SK-N-SH (cell line): Measurements from ENCODE around the gene KRTAP5-5. TPM values are rescaled to one million over a fixed set of nuclear protein-coding genes. Genes with fewer than 3 reads are reported as not detected.

Experiments used
- CTCF ChIA-PET: fragments of 300-600, 350-600 bp; formaldehyde crosslinking; extraction: SDS; loops from one replicate; lab custom pipeline; 2021; lab: Yijun Ruan, JAX
- POLR2A ChIA-PET: fragments of 350-600 bp; sonication (Branson Sonifier 250); formaldehyde crosslinking; extraction: SDS; loops from one replicate; lab custom pipeline; 2020; ENCODE audit warnings: antibody characterized with exemption, inconsistent platforms; lab: Yijun Ruan, JAX
- DNase-seq: peaks from one replicate; pipeline ENCODE4 v3.0.0; 2012
- H2AFZ ChIP-seq: fragments of 200-600 bp; sonication (generic); 2 replicates; pipeline ENCODE4 v1.8.1; 2016; ENCODE audit warnings: antibody characterized with exemption, mild to moderate bottlenecking, low read depth
- H3F3A ChIP-seq: fragments of 200-600 bp; sonication (generic); replicated peaks from 2 replicates; pipeline ENCODE3; 2016; ENCODE audit warnings: antibody characterized with exemption, mild to moderate bottlenecking; ENCODE audit not compliant: insufficient read depth
- H3K27ac ChIP-seq, 2 experiments: fragments of 200-500 bp in 1 of 2; fragments of 200-600 bp in 1 of 2; sonication (Bioruptor generic) in 1 of 2; sonication (generic), shearing (Covaris generic) in 1 of 2; 2 replicates each; pipeline versions ENCODE4 v1.5.1 to v1.6.1; 2014 to 2016; ENCODE audit warnings: low read depth in 2 of 2, inconsistent platforms in 1 of 2, low read length in 1 of 2, mild to moderate bottlenecking in 1 of 2, mixed read lengths in 1 of 2
- H3K27me3 ChIP-seq: fragments of 200-600 bp; sonication (generic), shearing (Covaris generic); 2 replicates; pipeline ENCODE4 v1.6.1; 2016; ENCODE audit warnings: mixed run types; ENCODE audit not compliant: insufficient read depth
- H3K36me3 ChIP-seq, 2 experiments: fragments of 200-500 bp in 1 of 2; fragments of 200-600 bp in 1 of 2; sonication (Bioruptor generic) in 1 of 2; sonication (generic) in 1 of 2; replicated peaks in 1 of 2; 2 replicates each; pipeline versions ENCODE3 to v1.5.1; 2014 to 2016; ENCODE audit warnings: low read length in 1 of 2, mild to moderate bottlenecking in 1 of 2; ENCODE audit not compliant: insufficient read depth in 2 of 2, control insufficient read depth in 1 of 2
- H3K4me1 ChIP-seq, 2 experiments: fragments of 200-500 bp in 1 of 2; fragments of 200-600 bp in 1 of 2; sonication (Bioruptor generic) in 1 of 2; sonication (generic), shearing (Covaris generic) in 1 of 2; 2 replicates each; pipeline versions ENCODE4 v1.5.1 to v1.6.1; 2014 to 2016; ENCODE audit warnings: low read depth in 1 of 2, low read length in 1 of 2, mixed run types in 1 of 2; ENCODE audit not compliant: insufficient read depth in 2 of 2, control insufficient read depth in 1 of 2
- H3K4me2 ChIP-seq: fragments of 200-600 bp; sonication (generic), shearing (Covaris generic); 2 replicates; pipeline ENCODE4 v1.6.1; 2017; ENCODE audit warnings: mixed run types
- H3K4me3 ChIP-seq, 2 experiments: fragments of 200-500 bp in 1 of 2; fragments of 200-600 bp in 1 of 2; sonication (Bioruptor generic) in 1 of 2; sonication (generic), shearing (Covaris generic) in 1 of 2; 2 replicates each; pipeline versions ENCODE4 v1.5.1 to v1.8.1; 2014 to 2016; ENCODE audit warnings: low read depth in 2 of 2, inconsistent platforms in 1 of 2, low read length in 1 of 2, mild to moderate bottlenecking in 1 of 2, mixed read lengths in 1 of 2, moderate library complexity in 1 of 2
- H3K79me2 ChIP-seq: fragments of 200-600 bp; sonication (generic); 2 replicates; pipeline ENCODE4 v1.8.1; 2017; ENCODE audit warnings: mild to moderate bottlenecking; ENCODE audit not compliant: insufficient read depth
- H3K9ac ChIP-seq: fragments of 200-600 bp; sonication (generic); 2 replicates; pipeline ENCODE4 v1.6.1; 2017; ENCODE audit warnings: mixed run types
- H3K9me2 ChIP-seq: fragments of 200-600 bp; sonication (generic); 2 replicates; pipeline ENCODE4 v1.6.1; 2017; ENCODE audit warnings: mixed run types
- H3K9me3 ChIP-seq: fragments of 200-600 bp; sonication (generic); 2 replicates; pipeline ENCODE4 v1.6.1; 2017; ENCODE audit warnings: mixed run types, mild to moderate bottlenecking, moderate library complexity
- H4K20me1 ChIP-seq: fragments of 200-600 bp; sonication (generic); 2 replicates; pipeline ENCODE4 v1.6.1; 2017; ENCODE audit warnings: mild to moderate bottlenecking, mixed run types; ENCODE audit not compliant: insufficient read depth
- CHD2 ChIP-seq: fragments of 150-350 bp; IDR thresholded peaks from 2 replicates; pipeline ENCODE4 v1.6.1; 2018; ENCODE audit warnings: low read length; ENCODE audit not compliant: partially characterized antibody
- FOSL2 ChIP-seq: IDR thresholded peaks from 2 replicates; pipeline ENCODE4 v1.4.0; 2012; ENCODE audit warnings: low read depth, mild to moderate bottlenecking, moderate library complexity, borderline replicate concordance
- FOXJ3 ChIP-seq: sonication (generic); formaldehyde crosslinking; IDR thresholded peaks from 2 replicates; pipeline ENCODE4 v1.5.1; 2020; ENCODE audit warnings: mild to moderate bottlenecking, missing genetic modification reagents
- FOXM1 ChIP-seq: IDR thresholded peaks from 2 replicates; pipeline ENCODE4 v1.4.0; 2012; ENCODE audit warnings: low read depth, mild to moderate bottlenecking
- GABPA ChIP-seq: IDR thresholded peaks from 2 replicates; pipeline ENCODE4 v1.4.0; 2012; ENCODE audit warnings: low read depth, mild to moderate bottlenecking
- GATA2 ChIP-seq: sonication (generic); formaldehyde crosslinking; IDR thresholded peaks from 2 replicates; pipeline ENCODE4 v1.5.0; 2020; ENCODE audit warnings: mild to moderate bottlenecking, missing genetic modification reagents
- MXI1 ChIP-seq: IDR thresholded peaks from 2 replicates; pipeline ENCODE4 v1.6.1; 2012; ENCODE audit warnings: mild to moderate bottlenecking, low read depth, low read length, improper control_type of control experiment
- NFIC ChIP-seq: IDR thresholded peaks from 2 replicates; pipeline ENCODE4 v1.4.0; 2012; ENCODE audit warnings: borderline replicate concordance
- POLR2AphosphoS5 ChIP-seq: IDR thresholded peaks from 2 replicates; pipeline ENCODE4 v1.6.1; 2012; ENCODE audit warnings: low read depth, low read length
- RCOR1 ChIP-seq: fragments of 150-350 bp; IDR thresholded peaks from 2 replicates; pipeline ENCODE4 v1.6.1; 2017; ENCODE audit warnings: antibody characterized with exemption, low read length
- RFX5 ChIP-seq: IDR thresholded peaks from 2 replicates; pipeline ENCODE4 v1.6.1; 2012; ENCODE audit warnings: mild to moderate bottlenecking, improper control_type of control experiment, low read length
- RXRA ChIP-seq: IDR thresholded peaks from 2 replicates; pipeline ENCODE4 v1.4.0; 2012; ENCODE audit warnings: low read depth, mild to moderate bottlenecking, borderline replicate concordance
- SIN3A ChIP-seq: IDR thresholded peaks from 2 replicates; pipeline ENCODE4 v1.6.1; 2012; ENCODE audit warnings: low read depth, mild to moderate bottlenecking, low read length, moderate library complexity, borderline replicate concordance
- TCF12 ChIP-seq: IDR thresholded peaks from 2 replicates; pipeline ENCODE4 v1.4.0; 2012
- TEAD4 ChIP-seq: IDR thresholded peaks from 2 replicates; pipeline ENCODE4 v1.4.0; 2012; ENCODE audit warnings: mild to moderate bottlenecking, borderline replicate concordance; ENCODE audit not compliant: insufficient read depth
- WGBS: methylation state at CpG from one replicate; pipeline ENCODE4 v1.1.6; 2017; ENCODE audit warnings: low lambda C conversion rate; 5-methylcytosine and 5-hydroxymethylcytosine counted together
- polyA plus RNA-seq, 3 experiments: library from polyadenylated mRNA; depleted of rRNA; stranded (reverse); fragments of >200 nt; gene quantifications; 2 replicates each; pipeline ENCODE4 v1.2.3, GENCODE V29; 2012
- TF ChIP-seq, protein P1 (sequence below): IDR thresholded peaks from 2 replicates; pipeline ENCODE4 v1.4.0; 2012; ENCODE audit warnings: low read depth, borderline replicate concordance
- TF ChIP-seq, protein P2 (sequence below): fragments of 150-350 bp; IDR thresholded peaks from 2 replicates; pipeline ENCODE4 v1.6.1; 2017; ENCODE audit warnings: antibody characterized with exemption, low read length, low read depth, borderline replicate concordance
- TF ChIP-seq, protein P3 (sequence below): IDR thresholded peaks from 2 replicates; pipeline ENCODE4 v1.4.0; 2012; ENCODE audit warnings: low read depth, borderline replicate concordance

Gene KRTAP5-5
- polyA plus RNA-seq, 1 of the 3 experiments (the other 2 are of a cell fraction) = not detected

DNA sequence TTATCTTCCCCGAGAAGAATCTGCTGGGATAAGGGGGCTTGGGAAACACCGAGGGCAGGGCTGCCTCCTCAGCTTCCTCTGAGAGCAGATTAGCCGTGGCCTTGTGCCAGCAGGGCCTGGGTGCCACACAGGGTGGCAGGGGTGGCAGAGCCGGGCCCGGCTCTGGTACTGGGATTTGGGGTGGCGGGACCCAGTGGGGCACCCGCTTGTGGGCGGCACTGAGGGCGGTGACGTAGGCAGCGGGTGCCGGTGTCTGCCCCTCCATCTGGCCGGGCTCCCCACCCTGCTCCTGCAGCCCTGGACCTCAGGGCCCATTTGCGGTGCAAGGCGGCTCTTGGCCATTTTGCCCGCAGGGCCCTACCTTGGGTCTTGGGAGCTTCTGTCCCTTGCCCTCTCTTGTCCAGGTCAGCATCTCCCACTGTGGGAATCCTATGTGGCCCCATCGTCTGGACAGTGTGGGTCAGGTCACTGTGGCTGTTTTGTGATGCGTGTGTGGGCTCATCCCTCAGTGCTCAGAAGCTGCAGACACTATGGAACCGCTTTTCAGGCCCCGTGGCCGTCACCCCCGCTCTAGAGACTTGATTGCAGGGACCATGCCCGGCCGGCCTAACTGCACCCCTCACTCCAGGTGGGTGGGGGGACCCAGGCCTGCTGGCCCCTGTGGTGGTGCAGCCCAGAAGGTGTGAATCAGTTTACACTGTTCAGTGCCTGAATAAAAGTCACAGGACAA is 37.7 kb downstream of the KRTAP5-5 start:
- Histone ChIP-seq H3K4me2 (no peak overlapping the region), H3K9ac (no peak overlapping the region), H3K4me1 (no peaks in the 10 kb centered on the region; a peak in 1 of 4 replicates), H3K9me3 (no peaks in the 10 kb centered on the region), H4K20me1 (no peaks in the 10 kb centered on the region), H3K4me3 (no peak overlapping the region), H3K27ac (no peak overlapping the region), H3K79me2 (no peaks in the 10 kb centered on the region), H3K27me3 (no peaks in the 10 kb centered on the region), H3K36me3 (no peaks in the 10 kb centered on the region), H2AFZ (no peak overlapping the region), H3F3A (no peaks in the 10 kb centered on the region), H3K9me2 (no peaks in the 10 kb centered on the region)
- POLR2A ChIA-PET = no interaction called here
- 74% methylated on average over 9 of the region's 24 CpGs for WGBS
- TF ChIP-seq NFIC (no peak), FOXJ3 (CRISPR knock-in tag) (no peak)
- TF ChIP-seq, protein P1, sequence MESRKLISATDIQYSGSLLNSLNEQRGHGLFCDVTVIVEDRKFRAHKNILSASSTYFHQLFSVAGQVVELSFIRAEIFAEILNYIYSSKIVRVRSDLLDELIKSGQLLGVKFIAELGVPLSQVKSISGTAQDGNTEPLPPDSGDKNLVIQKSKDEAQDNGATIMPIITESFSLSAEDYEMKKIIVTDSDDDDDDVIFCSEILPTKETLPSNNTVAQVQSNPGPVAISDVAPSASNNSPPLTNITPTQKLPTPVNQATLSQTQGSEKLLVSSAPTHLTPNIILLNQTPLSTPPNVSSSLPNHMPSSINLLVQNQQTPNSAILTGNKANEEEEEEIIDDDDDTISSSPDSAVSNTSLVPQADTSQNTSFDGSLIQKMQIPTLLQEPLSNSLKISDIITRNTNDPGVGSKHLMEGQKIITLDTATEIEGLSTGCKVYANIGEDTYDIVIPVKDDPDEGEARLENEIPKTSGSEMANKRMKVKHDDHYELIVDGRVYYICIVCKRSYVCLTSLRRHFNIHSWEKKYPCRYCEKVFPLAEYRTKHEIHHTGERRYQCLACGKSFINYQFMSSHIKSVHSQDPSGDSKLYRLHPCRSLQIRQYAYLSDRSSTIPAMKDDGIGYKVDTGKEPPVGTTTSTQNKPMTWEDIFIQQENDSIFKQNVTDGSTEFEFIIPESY = no peak
- TF ChIP-seq, protein P2, sequence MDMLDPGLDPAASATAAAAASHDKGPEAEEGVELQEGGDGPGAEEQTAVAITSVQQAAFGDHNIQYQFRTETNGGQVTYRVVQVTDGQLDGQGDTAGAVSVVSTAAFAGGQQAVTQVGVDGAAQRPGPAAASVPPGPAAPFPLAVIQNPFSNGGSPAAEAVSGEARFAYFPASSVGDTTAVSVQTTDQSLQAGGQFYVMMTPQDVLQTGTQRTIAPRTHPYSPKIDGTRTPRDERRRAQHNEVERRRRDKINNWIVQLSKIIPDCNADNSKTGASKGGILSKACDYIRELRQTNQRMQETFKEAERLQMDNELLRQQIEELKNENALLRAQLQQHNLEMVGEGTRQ = no peak
- TF ChIP-seq, protein P3, sequence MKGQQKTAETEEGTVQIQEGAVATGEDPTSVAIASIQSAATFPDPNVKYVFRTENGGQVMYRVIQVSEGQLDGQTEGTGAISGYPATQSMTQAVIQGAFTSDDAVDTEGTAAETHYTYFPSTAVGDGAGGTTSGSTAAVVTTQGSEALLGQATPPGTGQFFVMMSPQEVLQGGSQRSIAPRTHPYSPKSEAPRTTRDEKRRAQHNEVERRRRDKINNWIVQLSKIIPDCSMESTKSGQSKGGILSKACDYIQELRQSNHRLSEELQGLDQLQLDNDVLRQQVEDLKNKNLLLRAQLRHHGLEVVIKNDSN = no peak
- DNase-seq = peak; percentile 30
- CTCF ChIA-PET = interaction anchor here (0.9 to 5.2 kb wide), 4 partner anchors 15 to 216 kb away, joined by 3 to 28 read pairs (median 8); no protein-coding TSS in a partner anchor

DNA sequence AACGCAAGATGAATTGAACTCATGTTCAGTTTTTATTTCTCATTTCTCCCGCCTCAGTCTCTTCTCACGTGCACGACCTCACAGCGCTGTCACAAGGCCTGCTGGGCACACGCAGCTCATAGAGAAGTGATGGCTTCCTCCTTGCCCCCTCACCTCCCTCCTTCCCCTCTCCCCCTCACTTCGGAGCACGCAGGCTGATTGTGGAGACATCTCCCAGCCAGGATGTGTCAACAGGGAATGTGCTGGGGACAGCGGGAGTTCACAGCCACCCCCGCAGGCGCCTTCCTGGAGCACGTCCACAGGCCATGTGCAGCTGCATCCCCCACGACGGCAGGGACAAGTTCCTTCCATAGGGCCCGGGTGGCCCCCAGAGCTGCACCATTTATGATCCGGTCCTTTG is 38.3 kb downstream of the KRTAP5-5 start:
- no peaks in the 10 kb centered on the region for H3K9me2 ChIP-seq
- H3K4me2 ChIP-seq = no peak overlapping the region
- no peaks in the 10 kb centered on the region for H3K36me3 ChIP-seq
- H3K27ac ChIP-seq = no peak overlapping the region
- H4K20me1 ChIP-seq = no peaks in the 10 kb centered on the region
- H3K27me3 ChIP-seq = no peaks in the 10 kb centered on the region
- no peaks in the 10 kb centered on the region for H3K9me3 ChIP-seq
- DNase-seq = peak; percentile 36
- ChIA-PET POLR2A (no interaction called here), CTCF (interaction anchor here (1.0 to 5.2 kb wide), 3 partner anchors 15 to 215 kb away, joined by 3 to 28 read pairs (median 13); no protein-coding TSS in a partner anchor)
- WGBS = 69% methylated on average over 12 of the region's 16 CpGs
- H2AFZ ChIP-seq = no peak overlapping the region
- no peaks in the 10 kb centered on the region for H3K79me2 ChIP-seq
- no peak overlapping the region for H3K9ac ChIP-seq
- H3F3A ChIP-seq = no peaks in the 10 kb centered on the region
- no peaks in the 10 kb centered on the region; a peak in 1 of 4 replicates for H3K4me1 ChIP-seq
- no peak overlapping the region for H3K4me3 ChIP-seq
- TF ChIP-seq, protein P2 = no peak
- TF ChIP-seq, protein P3 = no peak
- TF ChIP-seq RFX5 (no peak), POLR2AphosphoS5 (no peak), RXRA (no peak), MXI1 (no peak), GABPA (no peak), FOXJ3 (CRISPR knock-in tag) (no peak), FOSL2 (no peak), CHD2 (no peak), FOXM1 (no peak), SIN3A (no peak), TEAD4 (no peak), TCF12 (no peak), GATA2 (CRISPR knock-in tag) (no peak), RCOR1 (no peak)
- TF ChIP-seq, protein P1 = no peak
